Gastrocnemius medialis (tissue), 4 donors: Measurements from ENCODE around the gene PPP1R12B.
"Not testable (repeated sequence)": the region's sequence is repeated elsewhere in the genome, so short reads cannot be mapped to it uniquely, and the experiment has no call there.

Source experiments
- POLR2A ChIP-seq, 2 donors: fragments of 450-650 bp; IDR thresholded peaks; one replicate each; pipeline ENCODE4 v1.6.1; 2017; ENCODE audit warnings: antibody characterized with exemption in 2 of 2, mild to moderate bottlenecking in 2 of 2, moderate library complexity in 2 of 2
- TF ChIP-seq, protein P1 (sequence below), 5 experiments: fragments of 450-650 bp in 3 of 5; fragments of 200-600 bp in 2 of 5; sonication (generic) in 2 of 5; IDR thresholded peaks in 4 of 5; conservative IDR thresholded peaks in 1 of 5; 1 replicate in 4 of 5; 2 replicates in 1 of 5; pipeline ENCODE4 v1.5.1; 2016 to 2019; ENCODE audit warnings: antibody characterized with exemption in 5 of 5, mild to moderate bottlenecking in 3 of 5, moderate library complexity in 3 of 5

GRCh38 chr1:202553078-202553477 is 204.6 kb downstream of the PPP1R12B start:
- not testable (repeated sequence) for TF ChIP-seq POLR2A (IDR thresholded peaks at IDR 0.05)
- TF ChIP-seq, protein P1, sequence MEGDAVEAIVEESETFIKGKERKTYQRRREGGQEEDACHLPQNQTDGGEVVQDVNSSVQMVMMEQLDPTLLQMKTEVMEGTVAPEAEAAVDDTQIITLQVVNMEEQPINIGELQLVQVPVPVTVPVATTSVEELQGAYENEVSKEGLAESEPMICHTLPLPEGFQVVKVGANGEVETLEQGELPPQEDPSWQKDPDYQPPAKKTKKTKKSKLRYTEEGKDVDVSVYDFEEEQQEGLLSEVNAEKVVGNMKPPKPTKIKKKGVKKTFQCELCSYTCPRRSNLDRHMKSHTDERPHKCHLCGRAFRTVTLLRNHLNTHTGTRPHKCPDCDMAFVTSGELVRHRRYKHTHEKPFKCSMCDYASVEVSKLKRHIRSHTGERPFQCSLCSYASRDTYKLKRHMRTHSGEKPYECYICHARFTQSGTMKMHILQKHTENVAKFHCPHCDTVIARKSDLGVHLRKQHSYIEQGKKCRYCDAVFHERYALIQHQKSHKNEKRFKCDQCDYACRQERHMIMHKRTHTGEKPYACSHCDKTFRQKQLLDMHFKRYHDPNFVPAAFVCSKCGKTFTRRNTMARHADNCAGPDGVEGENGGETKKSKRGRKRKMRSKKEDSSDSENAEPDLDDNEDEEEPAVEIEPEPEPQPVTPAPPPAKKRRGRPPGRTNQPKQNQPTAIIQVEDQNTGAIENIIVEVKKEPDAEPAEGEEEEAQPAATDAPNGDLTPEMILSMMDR (IDR thresholded peaks at IDR 0.05 in 4 of 5, conservative IDR thresholded peaks at IDR 0.05 in 1 of 5), result not testable (repeated sequence)
